ENCODE measurements around the gene CKAP2L.

The CKAP2L gene

DNA sequence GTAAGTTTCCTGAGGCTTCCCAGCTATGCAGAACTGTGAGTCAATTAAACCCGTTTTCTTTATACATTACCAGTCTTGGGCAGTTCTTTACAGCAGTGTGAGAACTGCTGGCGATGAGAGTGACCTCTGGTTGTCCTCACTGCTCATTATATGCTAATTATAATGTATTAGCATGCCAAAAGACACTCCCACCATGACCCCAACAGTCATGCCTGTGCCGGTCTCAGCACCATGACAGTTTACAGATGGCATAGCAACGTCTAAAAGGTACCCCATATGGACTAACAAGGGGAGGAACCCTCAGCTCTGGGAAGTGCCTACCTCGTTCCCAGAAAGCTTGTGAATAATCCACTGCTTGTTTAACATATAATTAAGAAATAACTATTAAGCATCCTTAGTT lies 28.0 kb upstream of the CKAP2L start:
- no peak for DNase-seq (ENCODE audit: low read depth in 2 of 2)

DNA sequence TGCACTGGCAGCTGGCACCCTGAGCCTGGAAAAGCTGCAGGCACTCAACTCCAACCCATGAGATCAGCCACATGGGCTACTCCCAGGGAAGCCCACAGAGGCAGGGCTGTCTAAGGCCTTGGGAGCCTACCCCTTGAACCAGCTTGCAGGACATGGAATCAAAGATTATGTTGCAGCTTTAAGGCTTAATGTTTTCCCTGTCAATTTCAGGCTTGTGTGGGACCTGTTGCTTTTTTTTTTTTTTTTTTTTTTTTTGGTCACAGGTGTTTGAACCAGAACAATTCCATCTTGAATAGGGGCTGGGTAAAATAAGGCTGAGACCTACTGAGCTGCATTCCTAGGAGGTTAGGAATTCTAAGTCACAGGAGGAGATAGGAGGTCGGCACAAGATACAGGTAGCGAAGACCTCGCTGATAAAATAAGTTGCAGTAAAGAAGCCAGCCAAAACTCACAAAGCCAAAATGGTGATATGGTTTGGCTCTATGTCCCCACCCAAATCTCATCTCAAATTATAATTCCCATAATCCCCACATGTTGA lies 27.4 kb upstream of the CKAP2L start:
- no peak for DNase-seq (ENCODE audit: low read depth in 2 of 2)

DNA sequence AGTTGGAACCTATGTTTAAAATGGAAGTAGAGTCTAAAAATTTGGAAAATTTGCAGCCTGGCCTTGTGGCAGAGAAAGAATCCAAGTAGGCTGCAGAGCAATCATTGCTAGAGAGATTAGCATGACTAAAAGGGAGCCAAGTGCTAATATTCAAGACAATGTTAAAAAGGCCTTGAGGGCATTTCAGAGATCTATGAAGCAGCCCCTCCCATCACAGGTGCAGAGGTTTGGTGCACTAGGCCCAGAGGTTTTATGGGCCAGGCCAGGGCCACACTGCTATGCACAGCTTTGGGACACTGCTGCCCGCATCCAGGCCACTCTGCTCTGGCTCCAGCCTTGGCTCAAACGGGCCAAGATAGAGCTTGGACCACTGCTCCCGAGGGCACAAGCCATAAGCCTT lies 26.6 kb upstream of the CKAP2L start:
- DNase-seq (ENCODE audit: low read depth in 2 of 2), result no peak

DNA sequence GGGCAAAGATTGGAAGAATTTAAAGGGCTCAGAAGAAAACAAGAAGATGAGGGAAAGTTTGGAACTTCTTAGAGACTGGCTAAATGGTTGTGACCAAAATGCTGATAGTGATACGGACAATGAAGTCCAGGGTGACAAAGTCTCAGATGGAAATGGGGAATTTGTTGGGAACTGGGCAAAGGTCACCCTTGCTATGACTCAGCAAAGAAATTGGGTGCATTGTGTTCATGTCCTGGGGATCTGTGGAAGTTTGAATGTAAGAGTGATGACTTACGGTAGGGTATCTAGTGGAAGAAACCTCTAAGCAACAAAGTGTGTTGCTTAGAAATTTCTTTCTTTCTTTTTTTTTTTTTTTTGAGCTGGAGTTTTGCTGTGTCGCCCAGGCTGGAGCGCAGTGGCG lies 25.9 kb upstream of the CKAP2L start:
- DNase-seq (ENCODE audit: low read depth in 2 of 2), result no peak

DNA sequence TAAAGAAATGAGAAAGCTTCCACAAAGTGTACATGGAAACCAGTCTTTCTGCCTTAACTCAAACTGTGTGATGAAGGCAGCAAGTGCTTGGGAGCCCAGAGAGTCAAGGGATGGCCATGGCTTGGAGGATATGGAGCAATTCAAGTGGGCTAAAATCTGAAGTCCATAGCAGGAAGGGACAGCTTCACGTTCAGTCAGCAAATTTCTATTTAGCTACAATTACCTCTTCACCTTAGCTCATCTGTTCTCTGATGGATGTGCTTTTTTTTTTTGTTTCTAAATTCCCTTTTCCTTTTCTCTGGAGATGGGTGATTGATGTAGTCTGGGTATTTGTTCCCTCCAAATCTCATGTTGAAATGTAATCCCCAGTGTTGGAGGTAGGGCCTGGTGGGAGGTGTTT lies 24.8 kb upstream of the CKAP2L start:
- no peak for DNase-seq (ENCODE audit: low read depth in 2 of 2)

DNA sequence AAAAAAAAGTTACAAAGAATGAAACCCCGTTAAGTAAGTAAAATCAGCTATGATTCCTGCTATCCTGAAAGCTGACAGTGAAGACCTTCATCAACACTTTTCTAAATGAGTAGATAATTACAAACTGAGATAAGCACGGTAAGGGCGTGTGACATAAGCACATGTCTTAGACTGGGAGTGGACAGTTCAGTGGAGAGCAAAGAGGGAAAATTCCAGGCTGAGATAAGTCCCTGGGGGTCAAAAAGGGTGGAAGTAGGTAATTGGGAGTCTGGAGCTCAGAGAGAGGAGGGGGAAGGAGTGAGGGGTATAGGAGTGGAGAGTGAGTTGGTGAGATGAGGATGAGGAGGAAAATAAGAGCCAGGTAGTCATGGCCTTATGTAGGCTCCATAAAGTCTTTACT lies 24.2 kb upstream of the CKAP2L start:
- DNase-seq (ENCODE audit: low read depth in 2 of 2), result no peak

DNA sequence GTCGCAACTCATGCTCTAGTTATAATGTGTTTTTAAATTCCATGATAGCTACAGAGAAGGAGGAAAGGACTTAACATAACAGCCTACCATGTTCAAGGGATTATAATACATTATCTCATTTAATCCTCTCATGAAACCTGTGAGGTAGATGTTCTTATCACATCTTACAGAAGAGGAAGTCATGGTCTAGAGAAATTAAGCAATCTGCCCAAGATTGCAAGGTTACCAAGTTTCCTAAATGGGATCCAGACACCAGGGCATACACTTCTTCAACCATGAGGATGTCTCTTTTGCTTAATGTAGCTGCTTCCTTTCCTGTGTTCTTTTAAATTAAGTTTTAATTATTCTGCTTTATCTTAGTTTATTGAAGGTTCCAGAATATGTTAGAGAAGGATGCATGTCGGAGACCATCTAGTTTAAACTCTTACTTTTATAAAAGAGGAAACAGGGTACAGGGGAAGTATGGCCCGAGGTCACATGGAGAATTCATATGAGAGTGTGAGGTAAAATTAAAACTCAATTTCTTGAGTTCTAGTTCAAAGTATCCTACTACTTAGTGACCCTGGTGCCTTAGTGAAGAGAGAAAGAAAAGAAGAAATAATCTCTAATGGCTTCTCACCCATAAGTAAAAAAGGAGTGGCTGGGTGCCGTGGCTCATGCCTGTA lies 23.5 kb upstream of the CKAP2L start:
- DNase-seq (ENCODE audit: low read depth in 2 of 2), result no peak

DNA sequence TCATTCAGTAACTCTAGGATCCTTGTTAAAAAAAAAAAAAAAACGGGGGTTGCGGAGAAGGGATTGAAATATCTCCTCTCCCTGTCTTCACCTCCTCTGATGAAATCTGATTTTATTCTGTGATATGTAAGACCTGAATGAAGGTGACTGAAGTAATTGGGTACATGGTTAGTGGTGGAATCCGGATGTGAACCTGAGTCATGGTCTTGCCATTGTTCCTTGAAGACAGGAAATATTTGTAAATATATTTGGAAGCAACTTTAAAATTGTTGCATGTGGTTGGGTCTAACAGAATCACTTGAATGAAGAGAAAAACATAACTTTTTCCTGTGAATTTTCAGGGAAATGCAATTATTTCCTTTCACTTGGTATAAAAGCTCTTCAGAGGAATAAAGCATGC lies 22.9 kb upstream of the CKAP2L start:
- DNase-seq (ENCODE audit: low read depth in 2 of 2), result no peak

DNA sequence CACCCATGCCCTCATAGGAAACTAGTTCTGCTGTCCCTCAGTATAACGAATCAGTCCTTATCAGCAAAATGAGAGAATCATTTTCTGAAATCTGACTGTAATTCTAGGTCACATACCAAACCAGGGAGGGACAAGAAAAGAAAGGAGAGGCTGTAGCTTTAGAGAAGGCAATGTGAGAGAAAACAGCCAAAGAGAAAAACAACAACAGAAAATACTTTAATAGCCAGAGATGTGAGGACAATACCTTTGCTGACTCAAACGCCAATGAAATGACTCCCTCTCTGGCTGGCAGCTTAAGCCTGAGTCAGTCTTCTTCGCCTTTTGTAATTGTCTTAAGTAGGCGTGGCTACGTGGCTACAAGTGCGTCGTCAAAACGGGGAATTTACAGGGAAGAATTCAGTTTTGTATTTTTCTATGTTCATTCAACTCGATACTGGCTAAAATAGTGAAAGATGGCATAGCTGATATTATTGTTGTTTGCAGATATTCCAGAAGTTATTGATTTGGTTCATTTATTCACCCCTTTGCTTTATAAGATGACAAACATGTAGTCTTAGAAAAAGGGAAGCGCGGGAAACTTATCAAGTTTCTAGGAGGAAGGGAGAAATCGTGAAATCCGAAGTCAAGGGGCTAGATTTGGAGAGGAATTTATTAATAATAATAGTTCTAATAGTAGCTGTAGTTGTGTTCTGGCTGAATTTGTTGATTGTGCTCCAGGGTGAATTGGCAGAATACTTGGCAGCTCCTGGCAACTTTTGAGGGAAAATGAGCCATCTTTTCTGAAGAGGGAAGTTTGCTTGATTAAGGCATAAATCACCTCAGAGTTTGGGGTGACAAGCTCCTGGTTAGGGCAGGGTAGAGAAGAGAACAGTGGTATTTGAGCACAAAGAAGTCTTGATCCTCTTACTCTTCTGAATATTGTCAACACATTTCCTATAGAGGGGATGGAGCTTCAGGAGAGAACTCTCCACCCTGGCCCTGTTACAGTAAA lies 20.1 kb upstream of the CKAP2L start, which contains the start of gene IL1A:
Gene IL1A (minus strand): TSS at position 295 of the 991 bp plus-strand sequence. CDS start 723 bp downstream, outside the sequence.
- no peak for DNase-seq (ENCODE audit: low read depth in 2 of 2)

DNA sequence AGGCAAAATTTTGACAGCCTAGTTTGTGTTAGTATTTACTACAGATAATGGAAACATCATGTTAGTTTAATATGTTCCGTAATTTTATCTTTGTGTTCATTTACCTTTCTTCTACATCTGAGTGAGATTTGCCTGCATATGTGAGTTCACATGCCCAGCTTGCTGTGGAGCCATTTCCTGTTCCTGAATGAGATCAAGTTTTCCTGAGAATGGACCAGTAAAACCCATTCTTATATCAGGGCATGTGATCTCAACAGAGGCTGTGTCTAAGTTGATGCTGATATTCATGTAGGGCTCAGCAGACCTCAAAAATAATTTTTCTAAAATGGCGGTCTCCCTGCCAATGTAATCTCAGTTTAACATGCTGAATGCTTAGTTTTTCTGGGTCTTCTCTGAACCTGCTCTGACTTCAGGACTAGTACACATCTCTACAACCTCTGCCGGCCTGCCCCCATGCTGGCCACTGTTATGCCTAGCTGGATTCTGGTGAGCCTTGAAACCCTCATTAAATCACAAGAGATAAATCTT lies 18.8 kb upstream of the CKAP2L start:
- no peak for DNase-seq (ENCODE audit: low read depth in 2 of 2)

DNA sequence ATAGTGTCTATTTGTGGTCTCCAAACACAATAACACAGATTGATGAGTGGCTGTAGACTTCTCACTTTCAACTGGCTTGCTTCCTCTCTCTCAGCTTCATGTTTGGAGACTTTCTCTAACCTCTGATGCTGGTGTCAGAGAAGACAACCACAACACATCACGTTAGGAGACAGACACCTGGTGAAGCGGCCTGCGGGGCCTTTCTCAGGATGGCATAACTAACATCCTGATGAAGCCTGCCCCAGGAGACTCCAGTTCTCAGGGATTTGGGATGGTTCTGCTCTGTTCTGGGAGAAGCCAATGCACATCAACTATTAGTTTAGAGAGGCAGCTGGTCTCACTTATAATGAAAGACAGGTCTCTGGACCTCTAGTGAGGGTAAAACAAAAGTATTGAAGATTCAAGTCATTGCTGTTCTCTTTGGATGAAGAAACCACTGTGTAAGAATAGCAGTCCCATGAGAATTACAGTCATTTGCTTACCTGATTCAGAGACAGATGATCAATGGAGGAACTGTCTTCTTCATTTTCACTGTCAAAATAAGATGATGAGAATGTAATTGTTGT lies 17.9 kb upstream of the CKAP2L start:
- no peak for DNase-seq (ENCODE audit: low read depth in 2 of 2)

DNA sequence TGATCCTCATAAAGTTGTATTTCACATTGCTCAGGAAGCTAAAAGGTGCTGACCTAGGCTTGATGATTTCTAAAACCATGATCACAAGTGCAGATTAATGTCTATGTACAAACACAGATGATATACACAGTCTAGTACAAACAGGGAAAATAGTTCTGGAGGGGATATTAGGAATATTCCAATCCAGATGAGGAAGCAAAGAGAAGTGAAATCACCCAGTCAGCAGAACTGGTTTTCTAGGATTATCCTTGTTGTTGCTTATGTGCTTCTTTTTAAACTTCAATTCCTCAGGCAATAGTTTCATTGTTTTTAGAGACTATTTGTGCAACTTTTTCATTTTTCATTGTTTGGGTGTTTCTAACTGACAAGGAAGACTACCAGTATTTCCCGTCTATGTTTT lies 15.2 kb upstream of the CKAP2L start:
- DNase-seq (ENCODE audit: low read depth in 2 of 2), result no peak

DNA sequence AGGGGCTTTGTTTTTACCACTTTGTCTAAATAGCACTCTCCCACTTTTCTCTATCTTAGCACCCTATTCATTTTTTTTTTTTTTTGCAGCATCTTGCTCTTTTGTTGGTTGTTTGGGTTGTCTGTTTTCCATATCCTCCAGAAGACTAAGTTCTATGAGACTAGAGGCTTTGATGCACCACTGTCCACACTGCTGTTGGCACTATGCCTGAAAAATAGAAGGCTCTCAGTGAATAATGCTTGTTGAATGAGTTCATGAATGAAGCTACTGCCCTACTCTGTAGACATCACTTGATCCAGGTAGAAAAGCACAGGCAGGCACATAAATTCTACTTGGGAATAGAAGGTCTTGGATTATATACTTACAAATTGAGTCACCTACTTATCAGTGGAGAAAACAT lies 12.6 kb upstream of the CKAP2L start:
- no peak for DNase-seq (ENCODE audit: low read depth in 2 of 2)

DNA sequence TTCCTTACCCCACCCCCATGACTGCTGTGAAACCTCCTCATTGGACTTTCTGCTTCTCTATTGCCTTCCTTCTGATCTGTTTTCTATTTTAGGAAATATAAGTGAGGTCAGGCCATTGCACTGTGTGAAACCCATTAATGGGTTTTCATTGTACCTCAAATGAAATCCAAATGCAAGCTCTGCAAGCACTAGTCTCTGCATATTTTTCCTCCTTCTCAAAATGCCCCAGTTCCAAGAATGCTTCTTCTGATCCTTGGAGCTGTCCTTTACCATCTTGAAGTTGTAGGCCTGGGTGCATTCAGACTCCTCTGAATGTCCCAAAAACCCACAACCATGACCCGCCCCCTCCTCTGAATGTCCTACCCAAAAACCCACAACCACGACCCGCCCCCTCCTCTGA lies 11.7 kb upstream of the CKAP2L start:
- no peak for DNase-seq (ENCODE audit: low read depth in 2 of 2)

DNA sequence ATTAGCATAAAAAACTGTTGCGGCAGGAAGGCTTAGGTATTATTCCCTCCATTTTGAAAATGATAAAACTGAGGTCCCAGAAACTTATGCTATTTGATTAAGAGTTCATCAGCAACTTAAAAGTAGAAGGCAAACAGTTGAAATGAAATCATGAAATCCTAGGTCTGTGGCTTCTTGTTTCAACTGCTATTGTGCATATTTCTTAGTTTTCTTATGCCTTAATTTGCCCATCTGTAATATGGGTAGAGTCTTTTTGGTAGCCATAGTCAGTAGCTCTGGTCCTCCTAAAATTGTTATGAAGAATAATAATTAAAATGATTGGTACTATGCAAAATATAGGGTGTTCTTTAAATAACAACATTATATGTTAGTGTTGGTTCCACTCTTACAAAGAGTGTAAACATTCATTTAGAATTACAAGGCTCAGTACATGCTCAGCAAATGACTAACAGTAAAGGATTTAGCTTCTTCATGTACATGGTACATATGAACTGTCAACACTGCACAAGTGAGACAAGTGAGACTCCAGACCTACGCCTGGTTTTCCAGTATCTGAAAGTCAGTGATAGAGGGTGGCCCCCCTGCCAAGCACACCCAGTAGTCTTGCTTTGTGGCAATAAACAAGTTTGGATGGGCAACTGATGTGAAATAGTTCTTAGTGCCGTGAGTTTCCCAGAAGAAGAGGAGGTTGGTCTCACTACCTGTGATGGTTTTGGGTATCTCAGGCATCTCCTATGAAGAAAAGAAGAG lies 10.3 kb upstream of the CKAP2L start:
- DNase-seq (ENCODE audit: low read depth in 2 of 2), result no peak

DNA sequence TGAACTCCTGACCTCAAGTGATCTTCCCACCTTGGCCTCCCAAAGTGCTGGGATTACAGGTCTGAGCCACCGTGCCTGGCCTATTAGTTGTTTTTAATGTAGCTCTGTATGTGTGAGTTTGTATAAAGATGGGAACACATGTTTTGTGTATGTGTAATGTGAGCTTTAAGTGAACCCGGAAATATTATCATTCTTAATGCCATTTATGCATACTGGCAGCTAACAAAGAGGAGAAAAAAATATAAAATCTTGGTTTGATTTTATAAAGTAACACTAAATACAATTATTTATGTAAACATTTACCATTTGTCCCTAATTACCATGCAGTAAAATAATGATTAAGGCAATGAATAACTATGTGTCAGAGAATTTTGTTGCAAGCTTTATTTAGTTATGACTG lies 9.1 kb upstream of the CKAP2L start:
- DNase-seq (ENCODE audit: low read depth in 2 of 2), result no peak

DNA sequence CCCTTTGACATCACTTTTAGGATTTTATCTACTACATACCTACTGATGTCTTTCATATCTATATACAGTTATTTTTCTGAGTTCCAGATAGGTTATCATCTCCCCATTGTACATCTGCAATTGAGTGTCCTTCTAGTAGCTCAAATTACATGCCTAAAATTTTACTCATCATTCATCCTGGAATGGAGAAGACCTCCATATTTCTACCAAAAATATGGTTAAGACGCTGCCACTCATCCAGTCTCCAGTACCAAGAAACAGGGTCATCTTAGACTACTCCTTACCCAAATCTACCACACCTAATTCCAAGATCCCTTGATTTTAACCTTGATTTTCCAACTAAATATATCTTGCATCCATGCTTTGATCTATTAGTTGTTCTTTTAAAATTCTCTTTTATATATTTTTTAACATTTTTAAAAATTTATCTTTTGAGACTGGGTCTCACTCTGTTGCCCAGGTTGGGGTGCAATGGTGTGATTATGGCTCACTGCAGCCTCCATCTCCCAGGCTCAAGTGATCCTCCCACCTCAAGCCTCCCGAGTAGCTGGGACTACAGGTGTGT lies 8.6 kb upstream of the CKAP2L start:
- no peak for DNase-seq (ENCODE audit: low read depth in 2 of 2)

DNA sequence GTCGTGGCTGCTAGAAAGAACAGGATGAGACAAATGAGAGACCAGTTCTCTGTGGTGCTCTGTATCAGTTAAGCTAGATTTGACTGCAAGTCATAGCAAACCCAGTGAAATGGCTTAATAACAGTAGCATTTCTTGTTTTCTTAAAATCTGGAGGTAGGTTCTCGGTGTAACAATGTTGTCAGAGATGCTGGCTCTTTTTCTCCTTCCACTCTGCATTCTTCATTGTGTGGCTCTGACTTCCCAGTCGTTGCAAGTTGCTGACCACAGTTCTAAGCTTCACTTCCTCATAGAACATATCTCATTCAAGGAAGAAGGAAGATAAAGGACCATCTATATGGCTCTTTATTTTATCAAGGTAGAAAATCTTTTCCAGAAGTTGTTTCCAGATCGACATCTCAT lies 7.9 kb upstream of the CKAP2L start:
- DNase-seq (ENCODE audit: low read depth in 2 of 2), result no peak

DNA sequence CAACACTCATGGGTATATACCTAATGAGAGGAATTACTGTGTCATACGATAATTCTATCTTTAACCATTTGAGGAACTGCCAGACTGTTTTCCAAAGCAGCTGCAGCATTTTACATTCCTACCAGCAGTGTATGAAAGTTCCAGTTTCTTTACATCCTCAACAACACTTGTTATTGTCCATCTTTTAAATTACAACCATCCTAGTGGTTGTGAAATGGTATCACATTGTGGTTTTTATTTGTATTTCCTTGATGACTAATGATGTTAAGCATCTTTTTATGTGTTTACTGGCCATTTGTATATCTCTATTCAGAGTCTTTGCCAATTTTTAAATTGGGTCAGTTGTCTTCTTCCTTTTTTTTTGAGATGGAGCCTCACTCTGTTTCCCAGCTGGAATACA lies 4.0 kb upstream of the CKAP2L start:
- DNase-seq (ENCODE audit: low read depth in 2 of 2), result no peak

DNA sequence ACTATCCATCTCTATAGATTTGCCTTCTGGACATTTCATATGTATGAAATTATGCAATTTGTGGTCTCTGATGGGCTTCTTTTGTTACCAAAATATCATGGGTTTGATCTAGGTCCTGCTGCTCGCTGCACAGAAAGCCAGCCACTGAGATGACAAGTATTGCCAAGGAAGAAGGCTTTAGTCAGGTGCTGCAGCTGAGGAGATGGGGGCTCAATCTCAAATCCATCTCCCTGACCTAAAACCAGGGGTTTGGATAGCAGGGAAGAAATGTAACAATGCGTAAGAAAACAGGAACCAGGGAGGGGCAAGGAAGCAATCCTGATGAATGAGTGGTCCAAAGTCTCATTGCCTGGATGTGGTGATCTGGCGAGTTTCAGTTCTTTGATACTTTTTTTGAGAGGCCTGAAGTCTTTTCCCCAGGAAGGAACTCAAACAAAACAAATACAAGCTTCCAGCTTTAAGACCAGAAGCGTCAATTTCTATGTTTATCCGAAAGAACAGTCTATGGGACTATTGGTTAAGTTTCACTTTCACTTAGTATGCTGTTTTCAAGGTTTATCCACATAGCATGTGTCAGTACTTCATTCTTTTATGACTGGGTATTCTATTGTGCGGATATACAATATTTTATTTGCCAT lies 3.4 kb upstream of the CKAP2L start:
- DNase-seq (ENCODE audit: low read depth in 2 of 2), result no peak

DNA sequence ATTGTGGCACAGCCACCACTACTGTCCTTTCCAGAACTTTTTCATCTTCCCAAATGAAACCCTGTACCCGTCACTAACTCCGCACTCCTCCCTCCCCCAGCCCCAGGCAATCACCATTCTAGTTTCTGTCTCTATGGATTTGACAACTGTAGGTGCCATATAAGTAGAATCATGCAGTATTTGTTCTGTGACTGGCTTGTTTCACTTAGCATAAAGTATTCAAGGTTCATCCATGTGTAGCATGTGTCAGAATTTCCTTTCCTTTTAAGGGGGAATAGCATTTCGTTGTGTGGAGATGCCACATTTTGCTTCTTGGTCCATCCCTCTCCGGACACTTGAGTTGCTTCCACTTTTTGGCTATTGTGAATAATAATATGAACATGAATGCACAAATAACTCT lies 842 bp upstream of the CKAP2L start:
- no peak for DNase-seq (ENCODE audit: low read depth in 2 of 2)

All from stimulated activated CD8-positive, alpha-beta memory T cell treated with anti-CD3 and anti-CD28 coated beads, Interleukin-2, amount 100 ng/mL, for 48 hours (primary cell).